Measurements from ENCODE around the gene LMOD2.

LMOD2 gene

GRCh38 chr7:123640583-123640982 is 15.1 kb upstream of the LMOD2 start:
- DNase-seq, result no peak

GRCh38 chr7:123641901-123642300 is 13.8 kb upstream of the LMOD2 start:
- no peak for DNase-seq

- no peak for DNase-seq
Observed at GRCh38 chr7:123643495-123644441, 11.9 kb upstream of the LMOD2 start.

GRCh38 chr7:123645516-123645915 is 10.2 kb upstream of the LMOD2 start:
- no peak for DNase-seq

GRCh38 chr7:123647106-123647730 is 8.4 kb upstream of the LMOD2 start:
- no peak for DNase-seq

GRCh38 chr7:123649964-123650363 is 5.7 kb upstream of the LMOD2 start:
- DNase-seq, result no peak

GRCh38 chr7:123650595-123650994 is 5.1 kb upstream of the LMOD2 start:
- DNase-seq, result no peak

- no peak for DNase-seq
Observed at GRCh38 chr7:123652406-123652805, 3.3 kb upstream of the LMOD2 start.

- no peak for DNase-seq
Observed at GRCh38 chr7:123653162-123653561, 2.5 kb upstream of the LMOD2 start.

- DNase-seq, result no peak
Observed at GRCh38 chr7:123656544-123657303, 1.1 kb downstream of the LMOD2 start.

- no peak for DNase-seq
Observed at GRCh38 chr7:123657304-123657685, 1.6 kb downstream of the LMOD2 start.

- DNase-seq, result no peak
Observed at GRCh38 chr7:123658023-123658422, 2.4 kb downstream of the LMOD2 start.

GRCh38 chr7:123660514-123661354 is 5.1 kb downstream of the LMOD2 start:
- DNase-seq, result no peak

- DNase-seq, result no peak
Observed at GRCh38 chr7:123661765-123662164, 6.1 kb downstream of the LMOD2 start.

- no peak for DNase-seq
Observed at GRCh38 chr7:123662293-123662692, 6.6 kb downstream of the LMOD2 start.

- DNase-seq, result no peak
Observed at GRCh38 chr7:123662755-123663154, 7.1 kb downstream of the LMOD2 start.

GRCh38 chr7:123663200-123663599 is 7.5 kb downstream of the LMOD2 start:
- no peak for DNase-seq

GRCh38 chr7:123665157-123665556 is 9.5 kb downstream of the LMOD2 start:
- no peak for DNase-seq

GRCh38 chr7:123665896-123666295 is 10.2 kb downstream of the LMOD2 start:
- no peak for DNase-seq

- DNase-seq, result no peak
Observed at GRCh38 chr7:123666492-123666891, 10.8 kb downstream of the LMOD2 start.

GRCh38 chr7:123669485-123669884 is 13.8 kb downstream of the LMOD2 start:
- DNase-seq, result no peak

- DNase-seq, result no peak
Observed at GRCh38 chr7:123673137-123673732, 17.6 kb downstream of the LMOD2 start.

Data from activated effector memory CD4-positive, alpha-beta T cell treated with Interleukin-2 at 50 U/mL for 16 hours (primary cell).